Right hindlimb (tissue), 1 donor: ENCODE data around the gene RXRB.
"Not testable (repeated sequence)": the region's sequence is repeated elsewhere in the genome, so short reads cannot be mapped to it uniquely, and the experiment has no call there.

Experiments used
- DNase-seq: peaks from one replicate; pipeline ENCODE4 v3.0.0-alpha.2; 2018

The RXRB gene

GRCh38 chr6:33200219-33201146, at the start of gene RXRB, which contains the start of gene SLC39A7:
Gene RXRB (minus strand): TSS chr6:33200665. CDS start chr6:33200476, 189 bp downstream.
Gene SLC39A7 (plus strand): TSS chr6:33200867. CDS start chr6:33201246, 379 bp downstream.
- peak; percentile 100 for DNase-seq

- no peak for DNase-seq
Measured at GRCh38 chr6:33249732-33250630, 49.5 kb upstream of the RXRB start.

GRCh38 chr6:33248932-33249731, 48.7 kb upstream of the RXRB start:
- peak; percentile 98 for DNase-seq

GRCh38 chr6:33248643-33248931, 48.1 kb upstream of the RXRB start:
- no peak for DNase-seq

- peak; percentile 91 for DNase-seq
Measured at GRCh38 chr6:33247977-33248642, 47.6 kb upstream of the RXRB start.

DNA sequence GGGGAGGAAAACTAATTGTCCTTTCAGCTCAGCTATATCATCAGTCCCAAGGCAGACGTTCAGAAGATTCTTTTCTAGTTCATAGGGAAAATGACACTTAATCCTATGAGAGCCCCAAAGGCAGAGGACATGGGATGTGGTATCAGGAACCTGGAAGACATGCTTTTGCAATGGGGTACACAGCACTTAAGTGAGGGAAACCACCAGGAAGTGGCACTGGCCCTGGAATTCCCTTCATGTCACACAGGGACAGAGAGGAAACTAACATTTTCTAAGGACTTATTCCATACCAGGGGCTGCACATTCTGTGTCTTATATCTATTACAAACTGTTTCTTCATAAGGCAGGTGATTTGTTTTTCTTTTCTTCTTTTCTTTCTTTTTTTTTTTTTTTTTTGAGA, 43.0 kb upstream of the RXRB start:
- DNase-seq, result no peak

DNA sequence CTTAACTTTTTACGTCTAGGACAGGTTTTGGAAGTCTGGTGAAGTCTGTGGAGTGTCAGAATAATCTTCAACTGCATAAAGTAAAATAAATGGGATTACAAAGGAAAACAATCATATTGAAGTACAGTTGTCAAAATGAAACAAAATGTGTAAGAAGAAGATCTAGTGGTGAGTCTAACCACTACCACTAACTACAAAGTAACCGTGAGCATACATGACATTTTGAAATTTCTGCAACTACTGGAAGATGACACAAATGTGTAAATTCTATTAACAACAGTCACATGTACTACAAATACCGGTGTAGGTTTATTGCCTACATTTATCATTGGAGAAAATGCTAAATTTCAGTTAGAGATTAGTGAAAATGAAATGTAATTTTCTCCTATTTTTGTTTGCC, 41.5 kb upstream of the RXRB start:
- DNase-seq, result no peak

GRCh38 chr6:33237741-33238140, 37.3 kb upstream of the RXRB start:
- no peak for DNase-seq

DNA sequence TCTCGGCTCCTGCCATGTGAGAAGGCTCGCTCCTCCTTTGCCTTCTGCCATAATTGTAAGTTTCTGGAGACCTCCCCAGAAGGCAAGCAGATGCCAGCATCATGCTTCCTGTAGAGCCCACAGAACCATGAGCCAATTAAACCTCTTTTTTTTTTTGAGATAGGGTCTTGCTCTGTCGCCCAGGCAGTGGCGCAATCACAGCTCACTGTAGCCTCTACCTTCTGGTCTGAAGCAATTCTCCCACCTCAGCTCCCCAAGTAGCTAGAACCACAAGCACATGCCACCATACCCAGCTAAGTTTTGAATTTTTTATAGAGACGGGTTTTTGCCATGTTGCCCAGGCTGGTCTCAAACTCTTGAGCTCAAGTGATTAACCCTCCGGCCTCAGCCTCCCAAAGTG, 36.4 kb upstream of the RXRB start:
- no peak for DNase-seq

DNA sequence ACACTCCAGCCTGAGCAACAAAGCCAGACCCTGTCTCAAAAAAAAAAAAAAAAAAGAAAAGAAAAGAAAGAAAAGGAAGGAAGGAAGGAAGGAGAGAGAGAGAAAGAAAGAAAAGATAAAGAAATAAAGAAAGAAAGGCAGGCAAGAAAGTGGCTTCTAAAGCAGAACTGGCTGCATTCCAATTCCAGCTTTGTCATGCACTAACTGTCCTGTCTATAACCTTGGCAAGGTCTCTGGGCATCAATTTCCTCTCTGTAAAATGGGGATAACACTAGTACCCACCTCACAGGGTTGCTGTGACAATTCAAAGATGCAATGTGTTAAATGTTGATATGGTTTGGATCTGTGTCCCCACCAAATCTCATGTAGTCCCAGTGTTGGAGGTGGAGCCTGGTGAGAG, 35.9 kb upstream of the RXRB start:
- DNase-seq, result no peak

- DNase-seq, result peak; percentile 36
Measured at GRCh38 chr6:33235221-33235634, 34.8 kb upstream of the RXRB start.

DNA sequence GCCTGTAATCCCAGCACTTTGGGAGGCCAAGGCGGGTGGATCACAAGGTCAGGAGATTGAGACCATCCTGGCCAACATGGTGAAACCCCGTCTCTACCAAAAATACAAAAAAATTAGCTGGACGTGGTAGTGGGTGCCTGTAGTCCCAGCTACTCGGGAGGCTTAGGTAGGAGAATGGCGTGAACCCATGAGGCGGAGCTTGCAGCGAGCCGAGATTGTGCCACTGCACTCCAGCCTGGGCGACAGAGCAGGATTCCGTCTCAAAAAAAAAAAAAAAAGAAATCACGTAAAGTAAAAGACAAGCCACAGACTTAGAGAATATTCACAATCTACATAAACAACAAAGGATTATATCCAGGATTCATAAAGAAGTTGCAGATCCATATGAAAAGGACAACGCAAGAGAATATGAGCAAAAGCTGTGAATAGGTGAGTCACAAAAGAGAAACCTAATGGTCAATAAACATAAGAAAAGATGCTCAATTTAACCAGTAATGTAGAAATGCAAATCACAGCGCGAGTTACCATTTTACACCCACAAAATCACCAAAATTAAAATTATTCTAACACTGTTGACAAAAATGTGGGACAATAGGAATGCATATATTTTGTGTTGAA, 26.1 kb upstream of the RXRB start:
- not testable (repeated sequence) for DNase-seq

GRCh38 chr6:33217681-33218080, 17.2 kb upstream of the RXRB start:
- no peak for DNase-seq

- DNase-seq, result no peak
Measured at GRCh38 chr6:33217246-33217645, 16.8 kb upstream of the RXRB start.

- DNase-seq, result no peak
Measured at GRCh38 chr6:33216117-33216649, 15.7 kb upstream of the RXRB start.

GRCh38 chr6:33215271-33216116, 15.0 kb upstream of the RXRB start:
- DNase-seq, result no peak

DNA sequence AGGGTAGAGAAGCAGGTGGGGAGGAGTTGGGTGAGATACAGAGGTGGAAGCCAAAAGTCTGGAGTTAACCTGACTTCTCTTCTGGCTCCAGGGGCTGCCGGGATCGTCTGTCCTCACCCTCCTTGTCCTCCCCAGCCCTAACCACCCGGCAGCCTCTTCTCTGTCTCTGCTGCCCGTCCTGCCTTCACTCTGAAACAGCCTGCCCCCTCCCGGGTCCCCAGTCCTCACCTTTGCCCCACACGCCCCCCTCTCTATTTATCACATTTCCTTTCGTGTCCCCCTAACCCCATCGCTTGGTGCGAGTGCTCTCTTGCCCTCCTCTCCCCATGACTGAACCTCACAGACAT, 13.5 kb upstream of the RXRB start:
- no peak for DNase-seq

GRCh38 chr6:33213166-33213988, 12.9 kb upstream of the RXRB start:
- peak; percentile 67 for DNase-seq

- no peak for DNase-seq
Measured at GRCh38 chr6:33212857-33213165, 12.3 kb upstream of the RXRB start.
